Glutamatergic neuron (in vitro differentiated cells): Measurements from ENCODE around the gene SEMA3G. TPM values are rescaled to one million over a fixed set of nuclear protein-coding genes. Genes with fewer than 3 reads are reported as not detected.

ENCODE experiments used
- DNase-seq: peaks from one replicate; pipeline ENCODE4 v3.0.0; 2022
- H3K27ac Mint-ChIP-seq: one replicate; pipeline ENCODE4 v1.8.0; 2020; ENCODE audit warnings: mild to moderate bottlenecking, mixed read lengths, inconsistent platforms; ENCODE audit not compliant: unreplicated experiment
- H3K27me3 Mint-ChIP-seq: one replicate; pipeline ENCODE4 v1.8.0; 2020; ENCODE audit warnings: mild to moderate bottlenecking, moderate library complexity, mixed read lengths, inconsistent platforms; ENCODE audit not compliant: unreplicated experiment
- H3K36me3 Mint-ChIP-seq: one replicate; pipeline ENCODE4 v1.8.0; 2020; ENCODE audit warnings: mild to moderate bottlenecking, mixed read lengths, inconsistent platforms; ENCODE audit not compliant: unreplicated experiment
- H3K4me1 Mint-ChIP-seq: one replicate; pipeline ENCODE4 v1.8.0; 2020; ENCODE audit warnings: mild to moderate bottlenecking, low read depth, mixed read lengths, inconsistent platforms; ENCODE audit not compliant: unreplicated experiment
- H3K4me3 Mint-ChIP-seq: one replicate; pipeline ENCODE4 v1.8.0; 2020; ENCODE audit warnings: mild to moderate bottlenecking, mixed read lengths, inconsistent platforms; ENCODE audit not compliant: unreplicated experiment
- H3K9me3 Mint-ChIP-seq: one replicate; pipeline ENCODE4 v1.8.0; 2020; ENCODE audit warnings: mild to moderate bottlenecking, moderate library complexity, mixed read lengths, inconsistent platforms; ENCODE audit not compliant: unreplicated experiment
- long read RNA-seq: library from polyadenylated mRNA; unstranded; transcript quantifications from one replicate; pipeline ENCODE4 v2.0.0, GENCODE V29; 2020; ENCODE audit not compliant: unreplicated experiment
- total RNA-seq: library from RNA; stranded (reverse); fragmentation: NEBNext Ultra II Directional; extraction: Animal tissue kit (Norgen Biotek cat#: 25700); gene quantifications from one replicate; pipeline ENCODE4 v1.2.1, GENCODE V29; 2021; ENCODE audit not compliant: unreplicated experiment
- TF ChIP-seq, protein P1 (sequence below): fragments of 200-600 bp; sonication (generic); IDR thresholded peaks from one replicate; pipeline ENCODE4 v1.5.0; 2021; ENCODE audit not compliant: partially characterized antibody, unreplicated experiment

Gene SEMA3G
- 0.59 TPM for total RNA-seq
- long read RNA-seq = 0 reads

DNA sequence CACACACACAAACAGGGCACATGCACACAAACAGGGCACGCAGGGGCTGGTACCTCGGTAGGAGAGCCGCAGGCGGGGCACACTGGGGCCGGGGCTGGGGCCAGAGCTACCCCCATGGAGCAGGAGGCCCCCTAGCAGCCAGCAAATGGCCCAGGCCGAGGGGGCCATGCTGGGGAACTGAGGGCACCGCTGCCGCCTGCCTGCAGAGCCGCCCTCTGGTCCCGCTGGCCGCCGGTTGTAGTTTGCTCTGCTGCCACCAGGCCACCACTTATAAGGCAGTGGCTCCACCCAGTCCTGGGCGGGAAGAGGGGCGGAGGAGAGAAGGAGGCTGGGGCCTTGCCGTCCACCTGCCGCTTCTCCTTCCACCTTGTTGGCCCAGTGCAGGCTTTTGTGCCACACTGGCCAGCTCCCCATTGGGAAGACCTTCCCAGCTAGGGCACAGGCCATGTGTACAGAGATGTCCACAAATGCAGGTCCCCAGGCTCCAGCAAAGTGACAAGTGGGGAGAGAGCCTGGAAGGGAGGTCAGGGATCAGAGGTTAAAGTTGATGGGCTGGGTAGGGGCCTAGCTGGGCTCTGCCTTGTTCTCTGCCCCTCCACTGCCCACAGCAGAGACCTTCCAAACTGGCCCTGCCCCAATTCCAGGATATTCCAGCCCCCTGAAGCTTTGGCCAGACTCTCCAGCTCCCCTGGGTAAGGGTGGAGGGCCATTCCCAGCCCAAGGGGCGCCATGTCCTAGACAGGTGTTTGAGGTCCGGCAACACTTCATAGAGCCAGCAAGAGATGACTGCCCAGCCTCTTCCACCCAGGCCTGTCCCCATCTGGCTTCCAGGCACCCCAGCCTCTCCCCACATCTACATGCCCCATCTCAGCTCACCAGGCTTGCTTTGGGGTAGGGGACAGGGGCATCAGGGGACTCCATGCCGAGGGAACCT, at the start of gene SEMA3G:
TSS of gene SEMA3G (minus strand) at position 244 of the 934 bp plus-strand sequence. CDS start at position 168, 76 bp downstream.
- peaks cover 6% of the 10 kb centered on the region for H3K27me3 Mint-ChIP-seq
- no peaks in the 10 kb centered on the region for H3K36me3 Mint-ChIP-seq
- peaks cover 5% of the 10 kb centered on the region for H3K4me1 Mint-ChIP-seq
- no peak within 1 kb of the TSS for H3K27ac Mint-ChIP-seq
- DNase-seq = peak; percentile 81
- H3K4me3 Mint-ChIP-seq = no peak within 1 kb of the TSS
- TF ChIP-seq, protein P1, sequence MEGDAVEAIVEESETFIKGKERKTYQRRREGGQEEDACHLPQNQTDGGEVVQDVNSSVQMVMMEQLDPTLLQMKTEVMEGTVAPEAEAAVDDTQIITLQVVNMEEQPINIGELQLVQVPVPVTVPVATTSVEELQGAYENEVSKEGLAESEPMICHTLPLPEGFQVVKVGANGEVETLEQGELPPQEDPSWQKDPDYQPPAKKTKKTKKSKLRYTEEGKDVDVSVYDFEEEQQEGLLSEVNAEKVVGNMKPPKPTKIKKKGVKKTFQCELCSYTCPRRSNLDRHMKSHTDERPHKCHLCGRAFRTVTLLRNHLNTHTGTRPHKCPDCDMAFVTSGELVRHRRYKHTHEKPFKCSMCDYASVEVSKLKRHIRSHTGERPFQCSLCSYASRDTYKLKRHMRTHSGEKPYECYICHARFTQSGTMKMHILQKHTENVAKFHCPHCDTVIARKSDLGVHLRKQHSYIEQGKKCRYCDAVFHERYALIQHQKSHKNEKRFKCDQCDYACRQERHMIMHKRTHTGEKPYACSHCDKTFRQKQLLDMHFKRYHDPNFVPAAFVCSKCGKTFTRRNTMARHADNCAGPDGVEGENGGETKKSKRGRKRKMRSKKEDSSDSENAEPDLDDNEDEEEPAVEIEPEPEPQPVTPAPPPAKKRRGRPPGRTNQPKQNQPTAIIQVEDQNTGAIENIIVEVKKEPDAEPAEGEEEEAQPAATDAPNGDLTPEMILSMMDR = peak; percentile 65
- no peaks in the 10 kb centered on the region for H3K9me3 Mint-ChIP-seq

- Mint-ChIP-seq H3K9me3 (peaks cover 3% of the 10 kb centered on the region), H3K4me3 (no peak overlapping the region), H3K36me3 (no peaks in the 10 kb centered on the region), H3K27me3 (peaks cover 12% of the 10 kb centered on the region), H3K4me1 (peaks cover 10% of the 10 kb centered on the region), H3K27ac (no peak overlapping the region)
- no peak for DNase-seq
- TF ChIP-seq, protein P1 = no peak
Measured at GRCh38 chr3:52494445-52494844, 49.5 kb upstream of the SEMA3G start.

DNA sequence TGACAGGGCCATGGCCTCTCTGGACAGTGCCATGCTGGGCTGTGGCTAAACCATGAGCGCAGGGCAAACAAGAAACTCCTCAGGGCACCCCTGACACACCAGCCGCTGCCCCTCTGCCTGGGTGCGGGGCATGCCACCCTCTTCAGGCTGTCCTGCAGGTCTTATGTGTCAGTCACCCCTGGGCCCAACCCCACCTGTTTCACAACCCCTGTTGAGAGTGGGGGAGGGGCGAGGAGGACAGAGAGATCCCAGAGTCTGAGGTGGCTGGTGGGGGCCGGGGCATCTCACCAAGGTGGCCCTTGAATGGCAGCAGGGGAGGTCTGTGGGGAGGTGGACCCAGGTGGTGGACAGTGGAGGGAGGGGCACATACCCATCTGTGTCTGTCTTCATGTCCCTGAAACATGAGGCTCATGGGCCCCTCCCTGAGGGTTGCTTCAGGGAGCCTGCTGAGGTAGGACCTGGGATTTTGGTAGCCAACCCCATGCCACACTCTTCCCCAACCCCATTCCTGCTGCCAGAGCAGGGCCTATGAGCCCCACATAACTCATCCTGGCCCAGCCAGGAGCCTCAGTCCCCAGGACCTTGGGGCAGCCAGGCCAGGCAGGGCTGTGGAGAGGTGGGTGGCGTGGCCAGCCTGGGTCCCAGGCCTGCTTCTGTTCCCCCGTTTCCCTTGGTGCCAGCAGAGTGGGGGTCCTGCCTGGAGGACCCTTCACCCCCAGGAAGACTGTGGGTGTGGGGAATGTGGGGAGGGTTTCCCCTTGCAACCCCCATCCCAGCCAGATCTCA, 48.5 kb upstream of the SEMA3G start:
- TF ChIP-seq, protein P1 = no peak
- no peak for DNase-seq
- peaks cover 3% of the 10 kb centered on the region for H3K9me3 Mint-ChIP-seq
- no peak overlapping the region for H3K27ac Mint-ChIP-seq
- no peaks in the 10 kb centered on the region for H3K36me3 Mint-ChIP-seq
- H3K27me3 Mint-ChIP-seq = peaks cover 10% of the 10 kb centered on the region
- H3K4me1 Mint-ChIP-seq = peaks cover 10% of the 10 kb centered on the region
- no peak overlapping the region for H3K4me3 Mint-ChIP-seq

DNA sequence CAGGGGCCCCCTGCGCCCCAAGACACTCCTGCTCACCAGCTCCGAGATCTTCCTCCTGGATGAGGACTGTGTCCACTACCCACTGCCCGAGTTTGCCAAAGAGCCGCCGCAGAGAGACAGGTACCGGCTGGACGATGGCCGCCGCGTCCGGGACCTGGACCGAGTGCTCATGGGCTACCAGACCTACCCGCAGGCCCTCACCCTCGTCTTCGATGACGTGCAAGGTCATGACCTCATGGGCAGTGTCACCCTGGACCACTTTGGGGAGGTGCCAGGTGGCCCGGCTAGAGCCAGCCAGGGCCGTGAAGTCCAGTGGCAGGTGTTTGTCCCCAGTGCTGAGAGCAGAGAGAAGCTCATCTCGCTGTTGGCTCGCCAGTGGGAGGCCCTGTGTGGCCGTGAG, 47.2 kb upstream of the SEMA3G start:
- H3K4me1 Mint-ChIP-seq = peaks cover 10% of the 10 kb centered on the region
- H3K36me3 Mint-ChIP-seq = no peaks in the 10 kb centered on the region
- TF ChIP-seq, protein P1 = no peak
- H3K27ac Mint-ChIP-seq = no peak overlapping the region
- H3K27me3 Mint-ChIP-seq = peaks cover 10% of the 10 kb centered on the region
- H3K4me3 Mint-ChIP-seq = no peak overlapping the region
- H3K9me3 Mint-ChIP-seq = peaks cover 6% of the 10 kb centered on the region
- DNase-seq = no peak
